ENCODE data around the gene ZBTB22.
A peak's percentile ranks its signal among the peaks of the same experiment; 100 is the strongest.
"Not testable (repeated sequence)": the region's sequence is repeated elsewhere in the genome, so short reads cannot be mapped to it uniquely, and the experiment has no call there.

The ZBTB22 gene

DNA sequence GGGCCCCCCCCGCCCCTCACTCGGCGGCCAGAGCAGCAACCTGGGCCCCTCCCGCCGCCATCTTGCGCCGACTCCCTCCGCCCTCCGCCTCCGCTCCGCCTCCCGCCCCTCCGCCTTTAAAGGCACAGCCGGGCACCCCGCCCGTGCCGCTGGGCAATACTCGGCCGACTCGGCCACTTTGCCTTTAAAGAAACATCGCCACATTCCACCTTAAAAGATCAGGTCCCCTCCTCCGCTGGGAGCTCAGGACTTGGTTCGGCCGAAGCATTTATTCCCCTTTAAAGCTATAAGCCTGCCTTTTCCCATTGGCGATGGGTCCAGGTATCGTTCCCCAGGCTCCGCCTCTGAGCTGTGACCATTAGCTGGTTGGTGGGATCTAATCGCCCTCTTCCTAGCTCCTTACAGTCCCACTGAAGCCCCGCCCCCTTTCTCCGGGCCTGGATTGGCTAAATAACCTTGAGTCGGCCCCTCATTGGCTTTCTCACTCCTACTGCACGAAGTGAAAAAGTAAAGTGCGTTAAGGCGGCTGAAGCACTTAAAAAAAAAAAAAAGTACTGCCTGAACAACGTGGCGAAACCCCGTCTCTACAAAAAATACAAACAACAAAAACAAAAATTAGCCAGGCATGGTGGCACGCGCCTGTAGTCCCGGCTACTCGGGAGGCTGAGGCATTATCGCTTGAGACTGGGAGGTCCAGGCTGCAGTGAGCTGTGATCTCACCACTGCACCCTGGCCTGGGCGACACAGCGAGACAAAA, at the start of gene ZBTB22:
Gene ZBTB22, minus strand, starts transcription at position 76 of the 757 bp plus-strand sequence. CDS start 828 bp downstream, outside the sequence.
- peak; percentile 94 for DNase-seq (ENCODE audit: low spot score)

DNA sequence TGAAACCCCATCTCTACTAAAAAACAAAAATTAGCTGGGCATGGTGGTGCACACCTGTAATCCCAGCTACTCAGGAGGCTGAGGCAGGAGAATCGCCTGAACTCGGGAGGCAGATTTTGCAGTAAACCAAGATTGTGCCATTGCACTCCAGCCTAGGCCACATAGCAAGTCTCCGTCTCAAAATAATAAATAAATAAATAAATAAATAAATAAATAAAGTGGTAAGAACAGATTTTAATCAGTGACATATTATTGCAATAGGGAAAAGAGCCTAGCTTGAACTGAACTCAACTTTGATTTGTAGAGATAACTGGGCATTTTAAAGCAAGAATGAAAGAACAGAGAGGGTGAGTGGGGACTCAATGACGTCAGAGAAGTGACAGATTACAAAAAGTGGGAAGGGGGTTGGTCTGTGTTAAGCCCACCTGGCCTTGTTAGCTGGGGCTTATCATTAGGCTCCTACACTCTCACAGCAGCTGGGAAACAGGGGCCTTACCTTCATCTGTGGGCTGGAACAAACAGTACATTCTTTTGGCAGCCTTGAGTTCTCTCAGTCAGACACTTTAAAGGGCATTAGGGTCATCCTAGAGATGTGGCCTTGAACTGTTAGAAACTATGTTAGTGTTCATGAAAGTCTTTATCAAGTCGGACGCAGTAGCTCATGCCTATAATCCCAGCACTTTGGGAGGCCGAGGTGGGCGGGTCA, 49.6 kb upstream of the ZBTB22 start:
- DNase-seq (ENCODE audit: low spot score): no peak

- DNase-seq (ENCODE audit: low spot score): not testable (repeated sequence)
These were observed 47.8 kb upstream of the ZBTB22 start for GRCh38 chr6:33365206-33365971.

GRCh38 chr6:33364475-33365205, 47.1 kb upstream of the ZBTB22 start:
- not testable (repeated sequence) for DNase-seq (ENCODE audit: low spot score)

GRCh38 chr6:33363486-33363885, 45.9 kb upstream of the ZBTB22 start:
- DNase-seq (ENCODE audit: low spot score): not testable (repeated sequence)

GRCh38 chr6:33359331-33359730, 41.8 kb upstream of the ZBTB22 start:
- DNase-seq (ENCODE audit: low spot score): no peak

DNA sequence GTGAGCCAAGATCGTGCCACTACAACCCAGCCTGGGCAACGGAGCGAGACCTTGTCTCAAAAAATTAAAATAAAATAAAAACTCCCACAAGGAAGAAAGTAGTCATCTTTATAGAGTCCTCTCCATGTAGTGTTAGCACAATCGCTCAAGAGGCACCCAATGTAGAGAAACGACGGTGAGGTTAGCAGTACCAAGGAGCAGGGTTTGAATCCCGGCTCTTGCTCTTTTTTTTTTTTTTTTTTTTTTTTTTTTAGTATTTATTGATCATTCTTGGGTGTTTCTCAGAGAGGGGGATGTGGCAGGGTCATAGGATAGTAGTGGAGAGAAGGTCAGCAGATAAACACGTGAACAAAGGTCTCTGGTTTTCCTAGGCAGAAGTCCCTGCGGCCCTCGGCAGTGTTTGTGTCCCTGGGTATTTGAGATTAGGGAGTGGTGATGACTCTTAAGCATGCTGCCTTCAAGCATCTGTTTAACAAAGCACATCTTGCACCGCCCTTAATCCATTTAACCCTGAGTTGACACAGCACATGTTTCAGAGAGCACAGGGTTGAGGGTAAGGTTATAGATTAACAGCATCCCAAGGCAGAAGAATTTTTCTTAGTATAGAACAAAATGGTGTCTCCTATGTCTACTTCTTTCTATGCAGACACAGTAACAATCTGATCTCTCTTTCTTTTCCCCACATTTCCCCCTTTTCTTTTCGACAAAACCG, 39.8 kb upstream of the ZBTB22 start:
- not testable (repeated sequence) for DNase-seq (ENCODE audit: low spot score)

GRCh38 chr6:33356295-33356694, 38.8 kb upstream of the ZBTB22 start:
- DNase-seq (ENCODE audit: low spot score): no peak

DNA sequence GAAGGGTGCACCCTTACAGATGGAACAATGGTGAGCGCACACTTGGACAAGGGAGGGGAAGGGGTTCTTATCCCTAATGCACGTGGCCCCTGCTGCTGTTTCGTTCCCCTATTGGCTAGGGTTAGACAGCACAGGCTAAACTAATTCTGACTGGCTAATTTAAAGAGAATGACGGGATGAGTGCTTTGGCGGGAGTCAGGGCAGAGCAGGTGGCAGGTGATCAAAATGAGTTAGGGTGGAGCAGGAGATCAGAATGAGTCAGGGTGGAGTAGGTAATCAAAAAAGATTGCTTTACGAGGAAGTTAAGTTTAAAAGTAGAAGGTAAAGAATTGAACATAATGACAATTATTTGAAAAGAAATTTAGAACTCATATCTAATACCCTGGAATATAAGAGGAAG, 38.3 kb upstream of the ZBTB22 start:
- DNase-seq (ENCODE audit: low spot score): not testable (repeated sequence)

DNA sequence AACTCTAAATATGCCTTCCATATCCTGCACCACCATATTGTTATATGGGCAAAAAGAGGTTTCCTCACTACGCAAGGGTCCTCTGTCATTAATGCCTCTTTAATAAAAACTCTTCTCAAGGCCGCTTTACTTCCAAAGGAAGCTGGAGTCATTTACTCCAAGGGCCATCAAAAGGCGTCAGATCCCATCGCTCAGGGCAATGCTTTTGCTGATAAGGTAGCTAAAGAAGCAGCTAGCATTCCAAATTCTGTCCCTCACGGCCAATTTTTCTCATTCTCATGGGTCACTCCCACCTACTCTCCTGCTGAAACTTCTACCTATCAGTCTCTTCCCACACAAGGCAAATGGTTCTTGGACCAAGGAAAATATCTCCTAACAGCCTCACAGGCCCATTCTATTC, 30.3 kb upstream of the ZBTB22 start:
- DNase-seq (ENCODE audit: low spot score): no peak

DNA sequence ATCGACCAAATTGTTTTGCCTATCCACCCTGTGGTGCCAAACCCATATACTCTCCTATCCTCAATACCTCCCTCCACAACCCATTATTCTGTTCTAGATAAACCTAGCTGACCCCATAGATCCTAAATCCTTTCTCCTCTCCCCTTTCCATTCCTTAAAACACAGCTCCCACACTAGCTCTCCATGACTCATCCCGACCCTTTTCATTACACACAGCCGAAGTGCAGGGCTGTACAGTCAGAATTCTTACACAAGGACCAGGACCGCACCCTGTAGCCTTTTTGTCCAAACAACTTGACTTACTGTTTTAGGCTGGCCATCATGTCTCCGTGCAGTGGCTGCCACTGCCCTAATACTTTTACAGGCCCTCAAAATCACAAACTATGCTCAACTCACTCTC, 29.4 kb upstream of the ZBTB22 start:
- DNase-seq (ENCODE audit: low spot score): not testable (repeated sequence)

- peak; percentile 67 for DNase-seq (ENCODE audit: low spot score)
These were observed 27.5 kb upstream of the ZBTB22 start for GRCh38 chr6:33344701-33345697.

DNA sequence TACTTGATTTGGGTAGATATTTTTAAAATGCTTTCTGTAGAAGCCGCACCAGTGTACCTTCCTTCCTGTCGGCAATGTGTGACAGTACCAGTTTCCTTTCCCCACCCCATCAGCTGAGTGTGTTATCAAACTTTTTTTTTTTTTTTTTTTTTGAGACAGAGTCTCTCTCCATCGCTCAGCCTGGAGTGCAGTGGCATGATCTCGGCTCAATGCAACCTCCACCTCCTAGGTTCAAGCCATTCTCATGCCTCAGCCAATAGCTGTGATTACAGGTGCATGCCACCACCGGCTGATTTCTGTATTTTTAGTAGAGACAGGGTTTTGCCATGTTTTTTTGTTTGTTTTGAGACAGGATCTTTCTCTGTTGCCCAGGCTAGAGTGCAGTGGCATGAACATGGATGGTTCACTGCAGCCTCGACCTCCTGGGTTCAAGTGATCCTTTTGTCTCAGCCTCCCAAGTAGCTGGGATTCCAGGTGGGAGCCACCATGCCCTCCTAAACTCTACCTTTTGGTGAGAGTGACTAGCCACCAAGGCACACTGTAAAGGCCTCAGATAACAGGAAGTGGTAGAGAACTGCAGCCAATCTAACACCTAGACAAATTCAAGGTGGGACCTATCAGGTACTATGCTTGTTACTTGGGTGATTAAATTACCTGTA, 26.5 kb upstream of the ZBTB22 start:
- DNase-seq (ENCODE audit: low spot score): no peak

DNA sequence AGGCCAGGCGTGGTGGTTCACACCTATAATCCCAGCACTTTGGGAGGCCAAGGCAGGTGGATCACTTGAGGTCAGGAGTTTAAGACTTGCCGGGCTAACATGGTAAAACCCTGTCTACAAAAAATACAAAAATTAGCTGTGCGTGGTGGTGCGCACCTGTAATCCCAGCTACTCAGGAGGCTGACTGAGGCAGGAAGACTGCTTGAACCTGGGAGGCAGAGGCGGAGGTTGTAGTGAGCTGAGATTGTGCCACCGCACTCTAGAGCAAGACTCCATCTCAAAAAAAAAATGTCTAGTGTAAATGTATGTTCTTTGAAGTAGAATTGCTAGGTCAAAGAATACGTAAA, 26.0 kb upstream of the ZBTB22 start:
- DNase-seq (ENCODE audit: low spot score): not testable (repeated sequence)

GRCh38 chr6:33339193-33339592, 21.6 kb upstream of the ZBTB22 start:
- DNase-seq (ENCODE audit: low spot score): no peak

DNA sequence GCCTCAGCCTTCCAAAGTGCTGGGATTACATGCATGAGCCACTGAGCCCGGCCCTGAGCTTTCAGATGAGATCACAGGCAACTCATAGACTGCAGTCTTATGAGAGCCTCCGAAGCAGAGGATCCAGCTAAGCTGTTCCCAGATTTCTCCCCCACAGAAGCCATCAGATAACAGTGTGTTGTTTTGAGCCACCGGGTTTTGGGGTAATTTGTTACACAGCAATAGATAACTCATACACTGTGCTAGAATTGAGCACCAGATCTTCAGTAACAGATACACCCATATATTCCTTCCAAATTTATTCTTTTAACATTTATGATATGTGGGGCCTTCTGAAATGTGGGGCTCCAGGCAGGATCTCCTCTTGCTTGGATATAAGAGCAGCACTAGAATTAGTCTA, 19.0 kb upstream of the ZBTB22 start:
- no peak for DNase-seq (ENCODE audit: low spot score)

DNA sequence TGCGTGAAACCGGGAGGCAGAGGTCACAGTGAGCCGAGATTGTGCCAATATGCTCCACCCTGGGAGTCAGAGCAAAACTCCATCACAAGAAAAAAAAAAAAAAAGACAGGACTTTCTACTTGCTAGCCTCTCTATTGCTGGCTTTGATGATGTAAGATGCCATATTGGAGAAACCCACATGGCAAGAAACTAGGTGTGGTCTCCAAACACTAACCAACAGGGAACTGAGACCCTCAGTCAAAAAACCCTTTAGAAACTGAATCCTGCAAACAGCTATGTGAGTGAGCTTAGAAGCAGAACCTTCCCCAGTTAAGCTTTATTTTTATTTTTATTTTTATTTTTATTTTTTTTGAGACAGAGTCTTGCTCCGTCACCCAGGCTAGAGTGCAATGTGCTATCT, 18.4 kb upstream of the ZBTB22 start:
- DNase-seq (ENCODE audit: low spot score): no peak

- no peak for DNase-seq (ENCODE audit: low spot score)
These were observed 16.1 kb upstream of the ZBTB22 start for GRCh38 chr6:33333666-33334065.

GRCh38 chr6:33330736-33331135, 13.2 kb upstream of the ZBTB22 start:
- no peak for DNase-seq (ENCODE audit: low spot score)

DNA sequence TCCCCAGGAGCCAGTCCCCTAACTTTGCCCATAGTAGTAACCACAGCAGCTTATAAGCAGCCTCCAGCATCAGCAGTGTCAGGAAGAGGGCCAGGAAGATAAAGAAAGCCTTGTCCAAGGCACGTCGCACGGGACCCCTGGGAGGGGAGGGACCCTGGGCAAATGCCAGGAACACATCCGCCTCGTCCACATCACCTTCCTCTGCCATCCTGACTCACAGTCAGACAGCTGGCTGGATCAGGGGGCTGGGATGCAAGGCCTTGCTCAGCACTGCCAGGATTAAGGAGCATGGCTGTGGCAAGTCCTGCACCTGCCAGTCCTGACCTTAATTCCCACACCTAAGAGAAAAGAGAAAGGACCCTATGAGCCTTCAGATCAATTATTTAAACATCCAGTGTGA, 11.5 kb upstream of the ZBTB22 start:
- no peak for DNase-seq (ENCODE audit: low spot score)
